HG03520 (cell line): ENCODE data around the gene KDM6A.
"Not testable (repeated sequence)": the region's sequence is repeated elsewhere in the genome, so short reads cannot be mapped to it uniquely, and the experiment has no call there.

ENCODE experiments used
- ATAC-seq: cut with Tn5 transposase; IDR thresholded peaks from one replicate; pipeline ENCODE4 v1.9.1; 2021; ENCODE audit warnings: mild to moderate bottlenecking, moderate library complexity; ENCODE audit not compliant: unreplicated experiment

KDM6A gene

DNA sequence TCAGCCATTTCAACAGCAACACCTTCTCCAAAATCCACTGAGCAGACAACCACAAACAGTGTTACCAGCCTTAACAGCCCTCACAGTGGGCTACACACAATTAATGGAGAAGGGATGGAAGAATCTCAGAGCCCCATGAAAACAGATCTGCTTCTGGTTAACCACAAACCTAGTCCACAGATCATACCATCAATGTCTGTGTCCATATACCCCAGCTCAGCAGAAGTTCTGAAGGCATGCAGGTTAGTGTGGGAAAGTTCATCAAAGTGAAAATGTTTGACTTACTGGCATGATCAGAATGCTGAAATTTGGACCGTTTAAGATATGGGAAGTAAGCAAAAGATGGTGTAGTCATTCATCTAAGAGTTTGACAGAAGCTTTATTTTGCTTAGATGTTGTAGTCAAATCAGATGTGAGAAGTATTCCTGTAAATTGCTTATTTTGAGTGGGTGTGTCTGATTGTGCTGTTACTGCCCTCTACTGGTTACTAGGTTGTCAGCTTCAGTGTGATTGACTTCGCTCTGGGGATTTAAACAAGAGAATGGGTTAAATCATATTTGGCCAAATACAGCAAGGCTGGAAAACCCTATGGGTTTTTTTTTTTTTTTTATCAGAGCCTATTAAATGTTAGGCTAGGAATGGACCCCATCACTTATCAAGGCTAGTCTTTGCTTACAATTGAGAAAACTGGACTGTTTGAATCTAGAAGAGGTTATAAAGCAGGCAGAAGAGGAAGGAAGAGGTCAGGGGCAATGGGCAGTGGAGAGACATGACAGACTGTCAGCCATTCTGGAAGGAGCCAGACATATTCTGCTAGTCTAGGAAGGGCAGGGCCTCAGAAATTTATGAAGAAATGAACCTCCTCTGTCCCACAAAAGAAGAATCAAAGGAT lies 197.4 kb downstream of the KDM6A start:
- ATAC-seq, result no peak

DNA sequence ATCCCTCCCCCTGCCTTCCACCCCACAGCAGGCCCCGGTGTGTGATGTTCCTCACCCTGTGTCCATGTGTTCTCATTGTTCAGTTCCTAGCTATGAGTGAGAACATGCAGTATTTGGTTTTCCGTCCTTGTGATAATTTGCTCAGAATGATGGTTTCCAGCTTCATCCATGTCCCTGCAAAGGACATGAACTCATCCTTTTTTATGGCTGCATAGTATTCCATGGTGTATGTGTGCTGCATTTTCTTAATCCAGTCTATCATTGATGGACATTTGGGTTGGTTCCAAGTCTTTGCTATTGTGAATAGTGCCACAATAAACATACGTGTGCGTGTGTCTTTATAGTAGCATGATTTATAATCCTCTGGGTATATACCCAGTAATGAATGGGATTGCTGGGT lies 200.0 kb downstream of the KDM6A start:
- not testable (repeated sequence) for ATAC-seq

DNA sequence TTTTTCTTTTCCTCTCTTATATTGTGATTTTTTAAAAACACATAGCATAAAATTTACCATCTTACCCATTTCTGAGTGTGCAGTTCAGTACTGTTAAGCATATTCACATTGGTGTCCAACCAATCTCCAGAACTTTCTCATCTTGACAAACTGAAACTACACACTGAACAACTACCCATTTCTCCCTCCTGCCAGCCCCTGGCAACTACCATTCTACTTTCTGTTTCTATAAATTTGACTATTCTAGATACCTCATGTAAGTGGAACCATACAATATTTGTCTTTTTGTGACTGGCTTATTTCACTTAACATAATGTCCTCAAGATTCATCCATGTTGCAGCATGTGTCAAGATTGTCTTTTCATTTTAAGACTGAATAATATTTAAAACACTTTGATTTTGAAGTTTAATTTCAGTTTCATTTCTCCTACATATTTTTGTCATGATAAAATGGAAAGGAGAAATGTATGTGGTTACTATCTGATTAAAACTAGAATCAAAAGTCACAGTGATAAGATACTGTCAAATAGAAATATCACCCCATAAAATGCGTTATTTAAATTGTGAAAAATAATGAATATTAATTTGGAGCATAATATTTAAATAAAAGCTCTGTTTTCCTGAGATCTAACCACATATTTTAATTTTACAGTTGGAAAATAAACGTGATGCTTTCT lies 204.9 kb downstream of the KDM6A start:
- ATAC-seq, result peak; percentile 78

DNA sequence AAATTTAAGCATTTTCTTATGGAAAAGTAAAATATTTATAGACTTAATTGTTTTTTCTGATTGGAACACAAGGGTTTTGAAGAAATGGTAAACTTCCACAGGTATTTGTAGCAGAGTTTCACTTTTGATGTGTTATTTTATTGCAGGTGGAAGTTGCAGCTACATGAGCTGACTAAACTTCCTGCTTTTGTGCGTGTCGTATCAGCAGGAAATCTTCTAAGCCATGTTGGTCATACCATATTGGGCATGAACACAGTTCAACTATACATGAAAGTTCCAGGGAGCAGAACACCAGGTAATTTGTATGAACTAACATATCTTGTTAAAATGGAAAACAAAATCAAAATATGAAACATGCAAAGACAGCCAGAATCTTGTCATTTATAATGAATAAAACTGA lies 210.3 kb downstream of the KDM6A start:
- ATAC-seq, result no peak

DNA sequence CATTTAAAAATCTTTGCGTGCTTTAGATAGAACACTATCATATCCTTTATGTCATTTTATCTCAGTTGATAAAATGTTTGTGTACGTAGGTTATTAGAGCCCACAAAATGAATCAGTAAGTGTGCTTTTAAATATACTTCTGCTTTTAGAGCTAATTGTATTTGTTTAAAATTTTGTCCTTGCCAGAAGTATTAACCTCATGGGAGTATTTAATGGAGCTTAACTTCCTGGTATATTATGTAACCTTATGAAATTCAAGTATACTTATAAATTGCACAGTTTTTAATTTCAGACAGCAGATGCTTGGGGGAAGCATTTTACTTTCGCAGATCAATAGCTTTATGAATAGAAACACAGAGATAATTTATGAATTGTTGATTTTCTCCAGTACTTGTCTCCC lies 237.5 kb downstream of the KDM6A start:
- no peak for ATAC-seq

DNA sequence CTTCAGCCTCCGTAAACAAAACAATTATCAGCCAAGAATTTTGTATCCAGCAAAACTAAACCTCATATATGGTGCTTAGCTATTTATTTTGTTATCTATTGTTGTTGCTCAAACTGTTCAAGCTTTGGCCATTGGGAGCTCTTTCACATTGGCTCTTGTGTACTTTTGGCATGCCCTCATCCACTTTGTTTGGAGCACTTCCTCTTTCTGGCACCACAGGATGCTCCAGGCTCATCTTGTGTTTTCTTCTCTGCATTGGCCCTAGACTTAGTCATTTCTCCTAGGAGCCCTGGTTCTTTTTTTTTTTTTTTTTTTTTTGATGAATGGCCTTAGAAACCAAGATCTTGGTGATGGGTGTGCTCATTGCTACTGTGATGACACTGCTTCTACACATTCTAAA lies 253.2 kb downstream of the KDM6A start:
- no peak for ATAC-seq

DNA sequence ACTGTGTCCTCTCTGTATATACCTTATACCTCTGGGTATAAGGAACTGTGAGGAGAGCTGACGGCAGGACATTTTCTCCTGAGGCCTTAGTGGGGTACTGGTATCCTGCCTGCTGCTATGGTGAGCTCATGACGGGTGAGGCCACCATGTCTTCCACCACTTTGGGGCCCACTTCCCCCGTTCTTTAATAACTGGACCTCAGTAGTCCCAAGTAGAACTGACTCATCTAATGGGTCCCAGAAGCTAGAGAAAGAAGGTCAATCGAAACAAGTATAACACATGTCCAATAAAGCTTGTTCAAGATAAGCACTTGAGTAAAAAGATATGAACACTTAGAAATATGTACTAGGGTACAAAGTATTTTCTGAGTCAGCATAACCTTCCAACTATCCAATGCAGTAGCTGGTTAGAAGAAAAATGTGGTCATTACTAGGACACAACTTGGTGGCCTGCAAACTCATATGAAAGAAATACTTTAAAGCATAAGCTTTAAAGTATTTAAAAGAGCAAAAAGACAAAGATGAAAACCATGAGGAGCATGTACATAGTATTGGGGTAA lies 256.0 kb downstream of the KDM6A start:
- no peak for ATAC-seq

DNA sequence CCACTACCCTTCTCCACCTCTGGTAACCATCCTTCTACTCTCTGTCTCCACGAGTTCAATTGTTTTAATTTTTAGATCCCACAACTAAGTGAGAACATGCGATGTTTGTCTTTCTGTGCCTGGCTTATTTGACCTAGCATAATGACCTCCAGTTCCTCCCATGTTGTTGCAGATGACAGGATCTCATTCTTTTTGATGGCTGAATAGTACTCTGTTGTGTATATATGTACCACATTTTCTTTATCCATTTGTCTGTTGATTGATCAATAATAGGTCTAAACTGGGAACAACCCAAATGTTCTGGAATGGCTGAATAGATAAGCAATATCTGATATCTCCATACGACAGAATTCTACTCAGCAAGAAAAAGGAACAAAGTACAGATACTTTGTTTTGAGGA lies 260.5 kb downstream of the KDM6A start:
- no peak for ATAC-seq

DNA sequence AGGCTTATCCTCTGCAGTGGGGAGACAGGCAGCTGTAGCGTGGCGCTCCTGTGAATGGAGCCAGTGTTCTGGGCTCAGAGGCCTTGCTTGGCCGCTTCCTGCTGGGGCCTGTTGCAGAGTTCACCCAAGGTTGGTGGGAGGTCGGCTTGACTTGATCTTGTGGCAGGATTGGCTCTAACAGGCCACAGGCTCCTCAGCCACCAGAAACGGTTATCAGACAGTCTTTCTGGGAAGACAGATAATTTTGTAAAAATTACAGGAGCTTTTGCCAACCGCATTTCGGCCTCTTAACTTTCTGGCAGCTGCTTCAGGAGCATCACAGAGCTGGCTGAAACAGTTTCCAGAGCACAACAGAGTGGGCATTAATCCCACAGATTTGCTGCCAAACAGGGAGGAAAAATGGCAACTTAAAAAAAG lies 261.3 kb downstream of the KDM6A start:
- ATAC-seq, result no peak

DNA sequence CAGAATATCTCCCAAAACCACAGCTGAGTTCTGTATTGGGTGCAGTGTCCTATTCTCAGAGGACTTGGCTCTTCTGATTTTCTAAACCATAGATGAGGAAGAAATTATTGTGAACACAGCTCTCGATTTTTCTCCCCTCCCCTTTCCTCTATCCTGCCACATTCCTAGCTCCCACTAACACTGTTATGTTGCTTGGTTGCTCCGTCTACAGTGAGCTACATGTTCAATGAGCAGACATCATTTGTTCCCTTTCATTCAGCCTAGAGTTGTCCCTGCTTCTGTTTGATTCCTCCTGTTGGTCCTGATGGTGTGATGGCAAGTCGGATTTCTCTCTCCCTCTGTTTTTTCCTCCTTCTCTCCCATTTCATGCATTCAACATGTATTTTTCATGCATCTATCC lies 261.8 kb downstream of the KDM6A start:
- no peak for ATAC-seq

DNA sequence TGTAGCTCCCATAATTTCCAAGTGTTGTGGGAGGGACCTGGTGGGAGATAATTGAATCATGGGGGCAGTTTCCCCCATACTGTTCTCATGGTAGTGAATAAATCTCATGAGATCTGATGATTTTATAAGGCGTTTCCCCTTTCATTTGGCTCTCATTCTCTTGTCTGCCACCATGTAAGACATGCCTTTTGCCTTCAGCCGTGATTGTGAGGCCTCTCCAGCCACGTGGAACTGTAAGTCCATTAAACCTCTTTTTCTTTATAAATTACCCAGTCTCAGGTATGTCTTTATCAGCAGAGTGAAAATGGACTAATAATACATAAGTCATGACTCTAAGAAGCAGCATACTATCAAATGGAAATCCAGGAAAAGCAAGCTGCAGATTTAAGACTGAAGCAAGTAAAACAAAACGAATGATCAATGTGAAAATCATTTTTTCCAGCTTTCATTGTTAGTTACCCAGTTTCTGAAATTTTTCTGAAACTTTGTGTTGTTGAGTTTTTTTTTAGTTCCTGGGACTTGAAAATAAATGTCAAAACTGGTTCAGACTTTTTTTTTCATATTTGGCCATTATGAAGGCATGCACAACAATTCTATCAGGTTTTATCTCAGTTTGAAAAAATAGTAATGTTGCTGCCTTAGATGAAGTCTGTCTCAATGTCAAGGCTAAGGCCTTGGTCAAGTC lies 262.5 kb downstream of the KDM6A start:
- ATAC-seq, result not testable (repeated sequence)

DNA sequence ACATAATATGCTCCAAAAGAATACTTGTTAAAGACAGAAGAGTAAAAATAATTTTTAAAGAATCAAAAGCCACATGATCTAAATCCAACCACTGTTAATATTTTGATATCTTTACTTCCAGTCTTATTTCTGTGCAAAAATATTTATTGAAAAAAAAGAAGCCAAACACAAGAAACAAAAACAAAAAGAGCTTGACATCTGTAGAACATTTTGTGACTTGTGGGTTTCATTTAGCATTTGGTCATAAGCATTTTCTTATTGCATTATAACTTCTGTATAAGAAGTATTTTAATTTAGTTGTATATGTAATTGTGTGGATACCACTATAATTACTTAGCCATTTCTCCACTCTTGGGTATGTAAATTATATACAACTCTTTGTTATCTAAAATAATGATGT lies 264.5 kb downstream of the KDM6A start:
- ATAC-seq, result no peak

DNA sequence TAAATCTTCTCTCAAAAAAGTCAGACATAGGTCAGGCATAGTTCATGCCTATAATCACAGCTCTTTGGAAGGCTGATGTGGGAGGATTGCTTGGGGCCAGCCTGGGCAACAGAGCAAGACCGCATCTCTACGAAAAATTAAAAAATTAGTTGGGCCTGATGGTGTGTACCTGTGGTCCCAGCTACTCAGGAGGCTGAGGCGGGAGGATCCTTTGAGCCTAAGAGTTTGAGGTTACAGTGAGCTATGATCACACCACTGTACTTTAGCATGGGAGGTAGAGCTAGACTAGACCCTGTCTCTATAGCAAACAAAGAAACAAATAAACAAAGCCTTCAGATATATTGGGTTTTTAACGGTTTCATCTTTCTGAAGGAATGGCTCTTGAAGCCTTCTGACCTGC lies 265.5 kb downstream of the KDM6A start:
- no peak for ATAC-seq

DNA sequence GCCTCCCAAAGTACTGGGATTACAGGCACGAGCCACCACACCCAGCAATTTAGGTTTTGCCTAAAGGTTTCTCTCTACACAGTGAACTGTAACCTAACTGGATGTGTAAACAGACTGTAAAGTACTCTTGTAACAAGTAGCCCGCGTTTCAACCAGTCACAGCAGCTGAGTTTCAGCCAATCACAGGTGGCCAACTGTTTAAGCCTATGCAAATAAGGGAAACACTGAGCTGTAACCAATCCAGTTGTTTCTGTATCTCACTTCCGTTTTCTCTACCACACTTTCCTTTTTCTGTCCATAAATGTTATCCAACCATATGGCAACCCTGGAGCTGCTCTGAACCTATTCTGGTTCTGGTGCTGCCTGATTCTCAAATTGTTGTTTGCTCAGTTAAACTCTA lies 267.8 kb downstream of the KDM6A start:
- no peak for ATAC-seq

DNA sequence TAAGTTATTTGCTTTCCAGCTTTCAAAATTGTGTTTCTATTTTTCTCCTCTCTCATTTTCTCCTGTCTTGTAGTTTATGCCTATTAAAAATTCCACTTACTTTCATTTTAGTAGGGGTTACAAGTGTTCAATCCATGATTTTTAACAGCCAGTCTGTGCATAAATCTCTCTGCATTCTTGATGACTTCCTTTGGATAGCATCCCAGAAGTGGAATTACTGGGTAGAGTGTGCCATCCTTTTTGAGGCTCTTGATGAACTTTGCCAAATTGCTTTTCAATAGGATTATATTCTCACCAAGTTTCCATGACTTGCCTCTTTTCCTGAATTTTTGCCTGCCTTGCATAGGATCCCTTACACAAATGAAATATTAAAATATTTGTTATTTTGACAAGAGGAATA lies 269.2 kb downstream of the KDM6A start:
- ATAC-seq, result no peak

DNA sequence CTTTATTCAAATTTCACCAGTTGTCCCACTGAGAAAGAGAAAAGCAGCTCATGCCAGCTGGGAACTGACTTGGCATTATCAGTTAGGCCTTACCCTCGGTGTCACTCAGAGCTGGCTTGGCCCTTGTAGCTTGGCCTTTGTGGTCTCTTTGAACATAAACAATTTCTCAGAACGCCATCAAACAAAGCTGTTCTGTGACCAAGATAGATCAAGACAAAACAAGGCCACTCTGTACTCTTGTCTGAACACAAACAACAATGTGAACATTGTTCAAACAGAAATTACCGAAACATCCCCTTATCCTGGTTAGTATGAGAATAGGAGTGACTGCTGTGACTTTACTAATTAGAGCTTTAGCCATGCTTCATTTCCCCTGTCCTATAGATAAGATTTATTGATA lies 270.5 kb downstream of the KDM6A start:
- no peak for ATAC-seq

DNA sequence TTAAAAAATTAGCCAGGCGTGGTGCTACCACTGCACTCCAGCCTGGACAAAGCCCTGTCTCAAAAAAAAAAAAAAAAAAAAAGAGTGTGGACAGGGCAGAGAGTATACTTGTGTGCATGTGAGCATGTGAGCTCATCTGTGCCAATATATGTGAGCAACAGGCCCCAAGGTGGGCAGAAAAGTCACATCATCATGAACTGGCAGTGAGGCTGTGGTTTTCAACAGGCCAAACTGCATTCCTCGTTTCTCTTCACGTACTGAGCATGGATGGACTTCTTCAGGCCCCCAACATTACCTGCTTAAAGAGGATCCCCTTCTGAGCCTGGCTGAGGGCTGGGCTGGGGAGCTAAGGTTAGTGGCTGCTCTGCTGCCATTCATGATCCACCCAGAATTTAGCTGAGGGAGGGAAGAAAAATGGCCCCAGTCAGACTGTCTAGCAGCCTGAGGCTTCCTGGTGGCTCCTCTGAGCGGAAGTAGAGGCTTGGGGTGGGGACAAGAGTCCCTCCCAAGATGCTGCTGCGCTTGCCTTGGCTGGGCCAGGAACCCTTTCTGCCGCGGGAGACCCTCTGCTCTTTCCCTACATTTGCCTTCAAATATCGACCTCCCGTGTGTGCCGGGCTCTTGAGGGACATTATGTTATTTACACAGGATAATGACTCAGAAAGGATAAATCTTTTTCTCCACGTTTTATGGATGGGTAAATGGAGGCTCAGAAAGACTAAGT lies 272.7 kb downstream of the KDM6A start:
- ATAC-seq, result no peak

DNA sequence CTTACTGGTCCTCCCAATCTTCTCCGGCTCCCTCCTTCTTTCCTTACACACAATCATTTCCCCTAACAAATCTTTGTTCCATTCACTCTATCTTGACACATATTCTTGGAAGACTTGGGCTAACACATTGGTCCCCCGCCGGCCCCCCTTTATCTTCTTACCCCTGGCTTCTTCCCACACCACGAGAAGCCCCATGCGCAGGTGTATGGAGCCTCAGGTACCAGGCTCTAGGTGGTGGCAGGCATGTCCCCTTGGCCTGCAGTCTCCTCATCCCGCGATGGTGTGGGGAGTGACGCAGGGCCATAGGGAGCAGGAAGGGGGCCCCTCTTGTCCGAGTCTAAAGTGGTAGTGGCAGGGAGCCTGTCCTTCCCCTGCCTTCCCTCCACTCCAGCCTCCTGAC lies 277.8 kb downstream of the KDM6A start:
- no peak for ATAC-seq

DNA sequence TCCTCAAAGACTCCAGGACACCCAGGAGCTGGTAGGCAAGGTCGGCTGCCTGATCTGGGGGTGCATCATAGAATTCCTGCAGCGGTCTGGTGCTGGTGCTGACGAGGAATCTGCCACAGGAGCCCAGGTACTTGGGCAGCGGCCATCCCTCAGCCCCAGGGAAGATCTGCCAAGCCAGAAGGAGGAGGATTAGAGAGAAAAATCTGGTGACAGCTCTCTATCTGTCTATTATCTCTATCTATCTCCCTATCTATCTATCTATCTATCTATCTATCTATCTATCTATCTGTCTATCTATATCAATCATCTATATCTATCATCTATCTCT lies 281.0 kb downstream of the KDM6A start:
- ATAC-seq, result no peak

DNA sequence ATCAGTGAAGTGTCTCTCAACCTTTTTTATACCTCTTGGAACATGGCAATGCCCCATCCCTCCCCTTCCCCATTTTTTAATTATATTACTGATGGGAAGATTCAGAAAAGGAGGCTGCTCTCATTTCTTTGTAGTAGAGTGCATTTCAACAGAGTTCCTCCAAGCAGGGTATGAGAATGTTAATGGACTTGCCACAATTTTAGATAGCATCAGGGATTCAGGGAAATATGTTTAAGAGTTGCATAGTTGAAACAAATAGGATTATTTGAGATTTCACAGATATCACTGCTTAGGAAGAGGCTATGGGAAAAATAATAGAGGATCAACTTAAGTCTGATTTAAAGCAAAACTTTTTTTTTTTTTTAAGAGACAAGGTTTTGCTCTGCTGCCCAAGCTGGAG lies 281.5 kb downstream of the KDM6A start:
- no peak for ATAC-seq

DNA sequence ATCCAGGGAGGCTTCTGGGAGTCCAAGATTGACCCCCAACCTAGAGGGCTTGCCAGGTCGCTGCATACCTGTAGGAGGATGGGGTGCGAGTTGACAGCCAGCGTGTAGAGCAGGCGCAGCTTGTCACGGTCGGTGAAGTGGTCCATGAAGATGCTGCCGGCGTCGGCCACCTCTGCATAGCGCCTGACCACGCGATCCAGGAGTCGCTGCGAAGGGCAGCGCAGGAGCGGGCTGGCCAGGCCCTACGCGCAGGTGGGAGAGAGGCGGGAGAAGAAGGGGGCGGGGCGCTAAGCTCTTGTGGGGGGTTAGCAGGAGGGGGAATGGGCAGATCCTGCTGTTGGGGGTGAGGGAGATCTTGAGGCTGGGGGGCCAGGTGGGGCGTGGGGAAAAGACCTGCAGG lies 284.7 kb downstream of the KDM6A start:
- ATAC-seq, result no peak
